Liver (tissue), 9 donors: ENCODE results near the gene TSPAN7. TPM values are rescaled to one million over a fixed set of nuclear protein-coding genes. Genes with fewer than 3 reads are reported as not detected.

Experiments
- DNase-seq: peaks from one replicate; pipeline ENCODE4 v3.0.0-alpha.2; 2017; ENCODE audit warnings: low spot score
- H3K27ac ChIP-seq, 2 donors: one replicate each; pipeline ENCODE4 v1.7.0; 2013; ENCODE audit warnings: inconsistent platforms in 2 of 2, low read length in 2 of 2, control low read depth in 1 of 2, low read depth in 1 of 2, mild to moderate bottlenecking in 1 of 2
- H3K27me3 ChIP-seq, 4 donors: one replicate each; pipeline versions ENCODE4 v1.6.1 to v1.7.0; 2013; ENCODE audit warnings: low read length in 3 of 4, inconsistent platforms in 1 of 4, mild to moderate bottlenecking in 1 of 4, moderate library complexity in 1 of 4; ENCODE audit not compliant: control insufficient read depth in 4 of 4, insufficient read depth in 4 of 4
- H3K36me3 ChIP-seq, 4 donors: one replicate each; pipeline versions ENCODE4 v1.6.1 to v1.7.0; 2013; ENCODE audit warnings: low read length in 3 of 4, mild to moderate bottlenecking in 3 of 4, low read depth in 1 of 4, moderate library complexity in 1 of 4; ENCODE audit not compliant: control insufficient read depth in 4 of 4, insufficient read depth in 3 of 4
- H3K4me1 ChIP-seq, 4 donors: one replicate each; pipeline versions ENCODE4 v1.6.1 to v1.7.0; 2013; ENCODE audit warnings: low read length in 3 of 4, mild to moderate bottlenecking in 3 of 4, moderate library complexity in 1 of 4; ENCODE audit not compliant: control insufficient read depth in 4 of 4, insufficient read depth in 4 of 4
- H3K4me3 ChIP-seq, 3 donors: one replicate each; pipeline versions ENCODE4 v1.6.1 to v1.7.0; 2013; ENCODE audit warnings: low read length in 3 of 3, control low read depth in 1 of 3, low read depth in 1 of 3, mild to moderate bottlenecking in 1 of 3
- H3K9ac ChIP-seq, 2 donors: one replicate each; pipeline ENCODE4 v1.7.0; 2013; ENCODE audit warnings: low read length in 2 of 2, mild to moderate bottlenecking in 2 of 2, moderate library complexity in 2 of 2, control low read depth in 1 of 2, low read depth in 1 of 2
- H3K9me3 ChIP-seq, 4 donors: one replicate each; pipeline versions ENCODE4 v1.6.1 to v1.7.0; 2013; ENCODE audit warnings: low read length in 3 of 4; ENCODE audit not compliant: control insufficient read depth in 4 of 4
- ATF3 ChIP-seq: IDR thresholded peaks from 2 replicates; pipeline ENCODE4 v1.6.1; 2016; ENCODE audit warnings: antibody characterized with exemption
- CTCF ChIP-seq: fragments of 150-350 bp; IDR thresholded peaks from 2 replicates; pipeline ENCODE4 v1.5.1; 2017; ENCODE audit warnings: improper control_type of control experiment, low read depth, low read length; ENCODE audit not compliant: missing input control
- FOXA1 ChIP-seq: IDR thresholded peaks from 2 replicates; pipeline ENCODE4 v1.6.1; 2016; ENCODE audit warnings: antibody characterized with exemption
- FOXA2 ChIP-seq: IDR thresholded peaks from 2 replicates; pipeline ENCODE4 v1.6.1; 2016; ENCODE audit warnings: antibody characterized with exemption
- GABPA ChIP-seq, 2 donors: IDR thresholded peaks in 1 of 2; conservative IDR thresholded peaks in 1 of 2; 2 replicates each; pipeline ENCODE4 v1.6.1; 2016; ENCODE audit warnings: antibody characterized with exemption in 2 of 2, mild to moderate bottlenecking in 1 of 2, moderate library complexity in 1 of 2
- HNF4A ChIP-seq, 2 donors: conservative IDR thresholded peaks; 2 replicates each; pipeline ENCODE4 v1.6.1; 2016; ENCODE audit warnings: antibody characterized with exemption in 2 of 2, mild to moderate bottlenecking in 2 of 2
- HNF4G ChIP-seq: IDR thresholded peaks from 2 replicates; pipeline ENCODE4 v1.6.1; 2016; ENCODE audit warnings: antibody characterized with exemption
- JUND ChIP-seq, 2 donors: IDR thresholded peaks; 2 replicates each; pipeline ENCODE4 v1.6.1; 2016; ENCODE audit warnings: antibody characterized with exemption in 2 of 2
- MAX ChIP-seq: IDR thresholded peaks from 2 replicates; pipeline ENCODE4 v1.6.1; 2016; ENCODE audit warnings: antibody characterized with exemption
- NR2F2 ChIP-seq: IDR thresholded peaks from 2 replicates; pipeline ENCODE4 v1.6.1; 2016; ENCODE audit warnings: antibody characterized with exemption
- RAD21 ChIP-seq, 2 donors: IDR thresholded peaks; 2 replicates each; pipeline ENCODE4 v1.6.1; 2016; ENCODE audit warnings: antibody characterized with exemption in 2 of 2, mild to moderate bottlenecking in 2 of 2
- REST ChIP-seq: IDR thresholded peaks from 2 replicates; pipeline ENCODE4 v1.6.1; 2016; ENCODE audit warnings: antibody characterized with exemption, mild to moderate bottlenecking
- RXRA ChIP-seq, 2 donors: IDR thresholded peaks; 2 replicates each; pipeline ENCODE4 v1.6.1; 2017 to 2018; ENCODE audit warnings: antibody characterized with exemption in 2 of 2, mild to moderate bottlenecking in 1 of 2
- SP1 ChIP-seq: IDR thresholded peaks from 2 replicates; pipeline ENCODE4 v1.6.1; 2018; ENCODE audit warnings: antibody characterized with exemption, mild to moderate bottlenecking
- TAF1 ChIP-seq: conservative IDR thresholded peaks from 2 replicates; pipeline ENCODE4 v1.6.1; 2016; ENCODE audit warnings: antibody characterized with exemption, mild to moderate bottlenecking
- YY1 ChIP-seq: IDR thresholded peaks from 2 replicates; pipeline ENCODE4 v1.6.1; 2016; ENCODE audit warnings: antibody characterized with exemption, mild to moderate bottlenecking
- ZBTB33 ChIP-seq: IDR thresholded peaks from 2 replicates; pipeline ENCODE4 v1.6.1; 2016; ENCODE audit warnings: antibody characterized with exemption
- WGBS: extraction: QIAGEN DNeasy Blood & Tissue Kit; methylation state at CpG from one replicate; pipeline ENCODE4 v1.1.7; 2013; 5-methylcytosine and 5-hydroxymethylcytosine counted together
- polyA plus RNA-seq, 2 donors: library from polyadenylated mRNA; stranded (reverse) in 1 of 2; unstranded in 1 of 2; fragments of 200-250 nt in 1 of 2; fragments of >200 nt in 1 of 2; fragmentation: Nextera tagmentation in 1 of 2; extraction: Ambion mirVana in 1 of 2; gene quantifications; one replicate each; pipeline versions ENCODE4 v1.2.1 to v1.2.3, GENCODE V29; 2013 to 2015
- total RNA-seq, 2 donors: library from RNA; depleted of rRNA; stranded (reverse); fragments of >200 nt; gene quantifications; one replicate each; pipeline ENCODE4 v1.2.3, GENCODE V29; 2014
- donor health status: healthy.
- donor health status: healthy.
- donor health status: healthy.
- donor health status: healthy.
- donor health status: healthy.

Gene TSPAN7
- total and polyA plus RNA-seq, 4 donors, result 10.1 to 26.2 (median 17.6) TPM

- TF ChIP-seq REST, result no peak
Measured at GRCh38 chrX:38661561-38661960, 100.2 kb downstream of the TSPAN7 start (continued).

GRCh38 chrX:38662640-38663039 lies 101.3 kb downstream of the TSPAN7 start:
- WGBS, result 60% methylated on average over 2 of the region's 2 CpGs
- no peaks in the 10 kb centered on the region for H3K27me3 ChIP-seq
- H3K36me3 ChIP-seq, result no peaks in the 10 kb centered on the region
- no peak overlapping the region for H3K27ac ChIP-seq
- no peak overlapping the region for H3K4me3 ChIP-seq
- peaks cover 0 to 9% (median 2%) of the 10 kb centered on the region in 4 donors for H3K4me1 ChIP-seq
- H3K9me3 ChIP-seq, result no peaks in the 10 kb centered on the region
- H3K9ac ChIP-seq, result no peak overlapping the region
- TF ChIP-seq REST (no peak), RAD21 (IDR thresholded peaks at IDR 0.05) (no peak), ATF3 (no peak)
- DNase-seq, result no peak

- no peak overlapping the region for H3K9ac ChIP-seq
- H3K9me3 ChIP-seq, result no peaks in the 10 kb centered on the region
- no peaks in the 10 kb centered on the region for H3K27me3 ChIP-seq
- no peaks in the 10 kb centered on the region for H3K36me3 ChIP-seq
- WGBS, result 23% methylated on average over 5 of the region's 5 CpGs
- H3K4me3 ChIP-seq, result no peak overlapping the region
- no peak overlapping the region for H3K27ac ChIP-seq
- no peak for DNase-seq
- H3K4me1 ChIP-seq, result peaks cover 0 to 9% (median 2%) of the 10 kb centered on the region in 4 donors
- TF ChIP-seq NR2F2 (no peak), RXRA (IDR thresholded peaks at IDR 0.05) (no peak), MAX (no peak), RAD21 (IDR thresholded peaks at IDR 0.05) (peak; percentile 68 to 78), FOXA1 (no peak), TAF1 (no peak), JUND (IDR thresholded peaks at IDR 0.05) (no peak), CTCF (peak; percentile 37), GABPA (IDR thresholded peaks at IDR 0.05 in 1 of 2, conservative IDR thresholded peaks at IDR 0.05 in 1 of 2) (no peak), YY1 (no peak), ZBTB33 (no peak), SP1 (no peak), FOXA2 (no peak), HNF4A (conservative IDR thresholded peaks at IDR 0.05) (peak in 1 of 2 donors; percentile 21), HNF4G (peak; percentile 2)
Measured at GRCh38 chrX:38664285-38664684, 102.9 kb downstream of the TSPAN7 start.
